IPS DF 6.9 (cell line): ENCODE measurements around the gene GID4.

ENCODE experiments used
- DNase-seq: peaks from one replicate; pipeline ENCODE4 v3.0.0-alpha.2; 2013; ENCODE audit warnings: low read depth, low spot score
- H3K27ac ChIP-seq: one replicate; pipeline ENCODE4 v1.5.1; 2013; ENCODE audit warnings: low read length, control low read depth
- H3K27me3 ChIP-seq: 2 replicates; pipeline ENCODE4 v1.6.1; 2013; ENCODE audit warnings: mild to moderate bottlenecking, low read length; ENCODE audit not compliant: control insufficient read depth, insufficient read depth
- H3K36me3 ChIP-seq: 2 replicates; pipeline ENCODE4 v1.6.1; 2013; ENCODE audit warnings: low read length; ENCODE audit not compliant: control insufficient read depth, insufficient read depth
- H3K4me1 ChIP-seq: 2 replicates; pipeline ENCODE4 v1.6.1; 2013; ENCODE audit warnings: low read length; ENCODE audit not compliant: control insufficient read depth, insufficient read depth
- H3K4me3 ChIP-seq: 2 replicates; pipeline ENCODE4 v1.5.1; 2013; ENCODE audit warnings: mild to moderate bottlenecking, low read length
- H3K9me3 ChIP-seq: 2 replicates; pipeline ENCODE4 v1.6.1; 2013; ENCODE audit warnings: low read length, inconsistent platforms; ENCODE audit not compliant: control insufficient read depth, insufficient read depth
- WGBS: extraction: QIAGEN DNeasy Blood & Tissue Kit; methylation state at CpG from one replicate; pipeline ENCODE4 v1.1.7; 2013; ENCODE audit warnings: mixed read lengths, missing lambda C conversion rate; ENCODE audit not compliant: insufficient read length, insufficient coverage; 5-methylcytosine and 5-hydroxymethylcytosine counted together

The GID4 gene

DNA sequence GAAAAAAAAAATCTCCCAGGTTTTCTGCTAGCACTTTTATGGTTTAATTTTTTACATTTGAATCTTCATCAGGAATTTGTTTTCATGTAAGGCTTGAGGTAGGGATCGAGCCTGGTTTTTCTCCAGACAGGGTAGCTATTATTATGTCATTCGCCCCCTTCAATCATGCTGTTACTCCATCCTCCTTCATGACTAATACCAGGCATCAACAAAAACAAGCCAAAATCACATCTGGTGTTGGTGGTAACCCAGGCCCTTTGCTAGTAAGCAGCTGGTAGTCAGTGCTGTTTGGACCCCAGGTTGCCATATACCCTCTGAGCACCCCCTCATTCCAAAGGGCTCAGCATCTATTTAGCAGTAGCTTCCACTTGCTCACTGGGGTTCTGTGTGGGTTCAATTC, 37.0 kb upstream of the GID4 start:
- DNase-seq, result no peak
- Histone ChIP-seq H3K27me3 (no peaks in the 10 kb centered on the region), H3K9me3 (no peaks in the 10 kb centered on the region), H3K4me3 (no peak overlapping the region), H3K36me3 (no peaks in the 10 kb centered on the region), H3K27ac (no peak overlapping the region), H3K4me1 (no peaks in the 10 kb centered on the region)
- no CpG with 5 or more reads among the region's 2 CpGs for WGBS

DNA sequence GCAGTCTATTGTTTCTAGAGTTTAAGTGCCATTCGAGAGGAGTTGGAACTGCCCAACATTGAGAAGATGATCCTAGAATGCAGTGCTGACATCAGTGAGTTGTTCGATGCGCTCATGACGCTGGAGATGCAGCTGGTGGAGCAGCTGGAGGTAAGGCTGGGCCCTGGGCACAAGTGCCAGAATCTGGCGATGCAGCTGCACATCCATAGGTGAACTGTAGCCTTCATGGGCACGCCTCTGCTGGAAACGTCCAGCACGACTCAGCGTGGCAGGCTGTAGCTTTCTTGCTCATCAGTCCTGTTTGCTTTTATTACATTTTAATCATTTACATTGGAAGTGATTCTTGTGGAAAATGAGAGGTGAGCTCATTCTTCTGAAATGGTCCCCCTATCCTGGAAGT, 34.9 kb upstream of the GID4 start:
- H3K36me3 ChIP-seq, result no peaks in the 10 kb centered on the region
- no peak for DNase-seq
- no peaks in the 10 kb centered on the region for H3K4me1 ChIP-seq
- no peaks in the 10 kb centered on the region for H3K9me3 ChIP-seq
- WGBS, result no CpG with 5 or more reads among the region's 9 CpGs
- H3K4me3 ChIP-seq, result no peak overlapping the region
- no peaks in the 10 kb centered on the region for H3K27me3 ChIP-seq
- H3K27ac ChIP-seq, result no peak overlapping the region

DNA sequence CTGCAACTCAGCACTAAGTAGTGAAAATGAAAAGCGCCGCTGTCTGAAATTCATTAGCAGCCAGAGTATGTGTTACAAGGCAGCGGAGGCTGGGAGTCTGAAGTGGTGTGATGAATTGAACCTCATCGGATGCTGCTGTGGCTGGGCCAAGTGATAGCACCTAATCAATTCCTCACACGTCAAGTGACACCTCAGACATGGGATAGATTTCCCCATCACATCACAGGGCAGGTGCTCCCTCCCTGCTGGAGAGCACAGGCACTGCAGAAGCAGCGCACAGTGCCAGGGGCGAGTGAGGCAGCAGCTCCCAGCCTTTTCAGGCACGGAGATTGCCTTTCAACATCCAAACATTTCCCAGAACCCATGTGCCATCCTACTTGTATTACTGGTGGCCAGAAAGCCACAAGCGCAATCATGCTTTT, 34.3 kb upstream of the GID4 start:
- no CpG with 5 or more reads among the region's 9 CpGs for WGBS
- H3K27ac ChIP-seq, result no peak overlapping the region
- no peaks in the 10 kb centered on the region for H3K27me3 ChIP-seq
- H3K36me3 ChIP-seq, result no peaks in the 10 kb centered on the region
- H3K4me3 ChIP-seq, result no peak overlapping the region
- no peaks in the 10 kb centered on the region for H3K9me3 ChIP-seq
- no peak for DNase-seq
- H3K4me1 ChIP-seq, result no peaks in the 10 kb centered on the region

DNA sequence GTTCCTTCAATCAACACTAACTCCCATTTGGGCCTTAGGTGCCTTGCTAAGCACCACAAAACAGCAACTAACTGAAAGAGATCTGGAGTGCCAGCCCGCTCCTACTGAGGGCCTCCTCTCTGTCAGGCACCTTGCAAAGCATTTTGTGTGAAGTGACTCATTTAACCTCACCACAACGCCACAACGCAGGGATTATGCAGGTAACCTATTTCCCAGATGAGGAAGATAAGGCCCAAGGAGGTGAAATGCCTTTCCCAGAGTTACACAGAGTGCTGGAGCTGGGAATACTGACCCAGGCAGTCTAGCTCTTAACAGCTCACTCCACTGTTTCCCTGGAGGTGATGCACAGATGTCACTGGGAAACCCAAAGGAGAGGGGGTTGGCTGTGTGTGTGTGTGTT, 33.7 kb upstream of the GID4 start:
- H3K9me3 ChIP-seq, result no peaks in the 10 kb centered on the region
- no peaks in the 10 kb centered on the region for H3K36me3 ChIP-seq
- H3K4me1 ChIP-seq, result no peaks in the 10 kb centered on the region
- whole genome bisulfite sequencing, result no CpG with 5 or more reads among the region's 3 CpGs
- H3K27me3 ChIP-seq, result no peaks in the 10 kb centered on the region
- no peak overlapping the region for H3K27ac ChIP-seq
- H3K4me3 ChIP-seq, result no peak overlapping the region
- DNase-seq, result no peak

DNA sequence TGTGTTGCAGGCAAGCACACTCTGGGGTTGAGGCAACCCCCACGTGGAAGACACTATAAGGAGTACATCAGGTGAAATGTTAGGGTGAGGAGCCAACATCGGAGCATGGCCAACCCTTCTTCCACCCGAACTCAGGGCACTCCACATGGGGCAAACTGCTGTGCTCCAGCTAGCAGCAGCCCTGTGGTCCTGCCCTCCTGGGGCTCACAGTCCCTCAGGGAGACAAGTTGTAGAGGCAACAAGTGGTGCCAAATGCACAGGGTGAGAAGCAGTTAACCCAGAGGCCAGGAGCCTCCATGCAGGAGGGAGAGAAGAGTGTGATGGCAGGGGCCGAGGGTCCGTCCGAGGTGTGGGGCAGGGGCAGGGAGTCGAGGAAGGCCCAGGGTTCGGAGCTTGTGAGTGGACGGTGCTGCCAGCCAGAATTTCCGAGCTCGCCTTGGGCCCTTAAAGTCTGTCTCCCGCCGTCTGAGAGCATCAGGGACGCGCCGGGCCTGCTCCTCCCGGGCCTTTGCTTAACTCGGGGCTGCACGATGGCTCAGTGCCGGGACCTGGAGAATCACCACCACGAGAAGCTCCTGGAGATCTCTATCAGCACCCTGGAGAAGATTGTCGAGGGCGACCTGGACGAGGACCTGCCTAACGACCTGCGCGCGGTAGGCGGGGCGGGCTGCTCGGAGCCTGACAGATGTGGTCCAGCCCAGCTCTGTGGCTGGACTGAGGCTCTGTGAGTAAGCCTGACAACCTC, 32.5 kb upstream of the GID4 start:
- Histone ChIP-seq H3K27ac (no peak overlapping the region), H3K9me3 (no peaks in the 10 kb centered on the region), H3K36me3 (no peaks in the 10 kb centered on the region), H3K27me3 (no peaks in the 10 kb centered on the region), H3K4me3 (no peak overlapping the region), H3K4me1 (no peaks in the 10 kb centered on the region)
- no CpG with 5 or more reads among the region's 31 CpGs for WGBS
- DNase-seq, result no peak

DNA sequence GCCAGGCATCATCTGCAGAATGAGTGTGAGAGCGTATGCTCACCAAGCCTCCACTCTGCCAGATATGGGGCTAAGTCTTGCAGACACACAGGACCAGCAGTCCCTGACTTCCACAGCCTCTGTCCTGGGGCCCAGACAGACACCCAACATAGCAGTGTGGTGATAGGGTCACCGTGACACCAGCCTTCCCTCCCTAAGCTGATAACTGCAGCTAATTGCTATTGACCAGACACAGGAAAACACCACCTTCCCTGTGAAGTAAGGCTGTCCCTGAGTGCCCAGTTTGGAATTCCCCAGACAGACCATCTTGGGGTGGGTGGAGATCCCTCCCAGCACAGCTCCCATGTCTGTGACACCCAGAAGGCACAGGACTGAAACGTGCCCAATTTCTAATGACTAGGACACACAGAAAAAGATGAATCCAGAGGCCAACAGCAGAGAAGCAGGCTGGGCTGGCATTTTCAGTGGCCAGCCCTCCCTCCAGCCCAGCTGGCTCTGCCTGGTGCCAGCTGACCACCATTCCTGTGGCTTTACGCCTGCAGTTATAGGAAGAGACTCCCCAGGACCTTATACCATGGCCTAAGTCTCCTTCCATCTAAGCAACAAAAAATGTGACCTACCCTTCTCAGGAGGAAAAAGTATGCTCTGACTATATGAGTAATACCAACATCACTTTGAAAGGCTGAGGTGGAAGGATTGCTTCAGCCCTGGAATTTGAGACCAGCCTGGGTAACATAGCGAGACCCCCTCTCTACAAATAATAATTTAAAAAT, 30.5 kb upstream of the GID4 start:
- H3K36me3 ChIP-seq, result no peaks in the 10 kb centered on the region
- H3K4me3 ChIP-seq, result no peak overlapping the region
- no peaks in the 10 kb centered on the region for H3K27me3 ChIP-seq
- DNase-seq, result no peak
- no peaks in the 10 kb centered on the region for H3K9me3 ChIP-seq
- no peak overlapping the region for H3K27ac ChIP-seq
- no peaks in the 10 kb centered on the region for H3K4me1 ChIP-seq
- no CpG with 5 or more reads among the region's 5 CpGs for WGBS

DNA sequence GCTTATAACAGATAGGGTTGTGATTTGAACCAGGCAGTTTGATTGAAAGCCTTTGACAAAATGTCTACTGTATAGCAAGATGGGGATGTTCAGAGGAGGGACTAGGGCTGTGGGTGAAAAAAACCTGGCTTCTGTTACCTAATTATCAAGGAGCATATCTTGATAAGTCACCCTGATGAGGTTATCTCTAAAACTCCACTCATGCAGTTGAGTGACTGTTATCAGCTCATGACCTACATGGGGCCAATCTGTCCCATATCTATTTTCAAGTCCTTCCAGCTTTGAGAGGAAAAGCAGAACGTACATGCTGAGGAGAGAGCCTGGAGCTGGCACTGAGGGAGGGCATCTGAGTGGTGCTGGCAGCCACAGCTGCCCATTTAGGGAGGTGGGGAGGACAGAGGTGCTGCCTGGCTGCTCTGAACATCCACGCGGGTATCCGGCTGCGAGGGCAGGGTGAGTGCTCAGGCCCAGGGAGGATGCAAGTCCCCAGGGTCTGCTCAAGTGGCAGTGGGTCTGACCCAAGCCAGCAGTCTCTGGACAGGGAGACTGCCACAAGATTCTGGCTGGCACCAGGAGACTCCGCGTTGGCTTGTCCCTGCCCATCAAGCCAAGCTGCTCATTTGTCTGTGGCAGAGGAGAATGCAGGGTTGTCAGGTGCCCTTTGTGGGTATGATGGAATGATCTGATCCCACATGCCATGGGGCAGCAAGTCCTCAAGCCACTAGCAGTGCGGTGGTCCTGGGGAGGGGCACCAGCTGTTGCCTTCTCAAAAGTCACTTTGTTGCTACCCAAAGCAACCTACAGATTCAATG, 29.4 kb upstream of the GID4 start:
- no peak overlapping the region for H3K4me3 ChIP-seq
- no peaks in the 10 kb centered on the region for H3K9me3 ChIP-seq
- H3K4me1 ChIP-seq, result no peaks in the 10 kb centered on the region
- no peaks in the 10 kb centered on the region for H3K36me3 ChIP-seq
- no CpG with 5 or more reads among the region's 8 CpGs for WGBS
- H3K27me3 ChIP-seq, result no peaks in the 10 kb centered on the region
- H3K27ac ChIP-seq, result no peak overlapping the region
- no peak for DNase-seq

DNA sequence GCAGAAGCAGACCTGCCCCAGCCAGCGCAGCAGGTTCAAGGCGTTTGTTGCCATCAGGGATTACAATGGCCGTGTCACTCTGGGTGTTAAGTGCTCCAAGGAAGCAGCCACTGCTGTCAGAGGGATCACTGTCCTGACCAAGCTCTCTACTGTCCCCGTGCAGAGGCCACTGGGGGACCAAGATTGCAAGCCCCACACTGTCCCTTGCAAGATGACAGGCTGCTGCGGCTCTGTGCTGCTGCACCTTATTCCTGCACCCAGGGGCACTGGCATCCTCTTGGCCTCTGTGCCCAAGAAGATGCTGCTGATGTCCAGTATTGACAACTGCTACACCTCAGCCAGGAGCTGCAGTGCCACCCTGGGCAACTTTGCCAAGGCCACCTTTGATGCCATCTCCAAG, 27.9 kb upstream of the GID4 start:
- H3K9me3 ChIP-seq, result no peaks in the 10 kb centered on the region
- no CpG with 5 or more reads among the region's 5 CpGs for WGBS
- H3K27ac ChIP-seq, result no peak overlapping the region
- H3K27me3 ChIP-seq, result no peaks in the 10 kb centered on the region
- H3K4me3 ChIP-seq, result no peak overlapping the region
- H3K4me1 ChIP-seq, result no peaks in the 10 kb centered on the region
- no peak for DNase-seq
- no peaks in the 10 kb centered on the region for H3K36me3 ChIP-seq

DNA sequence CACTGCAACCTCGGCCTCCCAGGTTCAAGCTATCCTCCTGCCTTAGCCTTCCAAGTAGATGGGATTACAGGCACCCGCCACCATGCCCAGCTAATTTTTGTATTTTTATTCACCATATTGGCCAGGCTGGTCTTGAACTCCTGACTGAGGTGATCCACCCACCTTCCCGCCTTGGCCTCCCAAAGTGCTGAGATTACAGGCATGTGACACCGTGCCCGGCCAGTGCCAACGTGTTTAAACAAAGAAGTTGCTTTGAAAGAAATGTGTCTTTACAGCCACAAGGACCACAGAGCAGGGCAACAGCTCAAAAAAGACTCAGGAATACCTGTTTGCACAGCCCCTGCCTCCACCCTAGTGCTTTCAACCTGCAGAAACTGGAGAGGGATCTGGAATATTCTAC, 25.2 kb upstream of the GID4 start:
- WGBS, result no CpG with 5 or more reads among the region's 6 CpGs
- H3K27ac ChIP-seq, result no peak overlapping the region
- H3K27me3 ChIP-seq, result no peaks in the 10 kb centered on the region
- no peak for DNase-seq
- no peaks in the 10 kb centered on the region for H3K4me1 ChIP-seq
- no peak overlapping the region for H3K4me3 ChIP-seq
- no peaks in the 10 kb centered on the region for H3K36me3 ChIP-seq
- no peaks in the 10 kb centered on the region for H3K9me3 ChIP-seq

DNA sequence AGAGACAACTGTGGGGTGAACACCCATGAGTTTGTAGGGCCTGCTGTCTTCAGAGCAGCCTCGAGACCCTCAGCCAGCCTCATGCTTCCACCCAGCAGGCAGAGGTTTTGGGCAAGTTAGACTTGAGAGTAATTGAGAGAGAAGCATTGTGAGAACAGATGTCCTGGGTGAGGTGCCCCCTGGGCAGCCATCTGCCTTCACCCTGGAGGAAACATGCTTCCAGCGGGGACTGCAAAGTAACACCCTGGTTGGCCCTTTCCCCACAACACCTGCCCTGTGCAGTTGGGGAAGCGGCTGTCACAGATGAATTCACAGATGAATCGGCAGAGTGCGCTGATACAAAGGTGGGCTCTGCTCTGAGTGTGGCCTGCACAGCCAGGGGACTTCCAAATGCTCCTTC, 23.6 kb upstream of the GID4 start:
- DNase-seq, result no peak
- Histone ChIP-seq H3K4me1 (no peaks in the 10 kb centered on the region), H3K27ac (no peak overlapping the region), H3K4me3 (no peak overlapping the region), H3K36me3 (no peaks in the 10 kb centered on the region), H3K9me3 (no peaks in the 10 kb centered on the region), H3K27me3 (no peaks in the 10 kb centered on the region)
- no CpG with 5 or more reads among the region's 5 CpGs for WGBS
